D721Med (cell line): Measurements from ENCODE around the gene LGALS7B.

Experiments used
- DNase-seq: peaks from one replicate; pipeline ENCODE4 v3.0.0; 2011; ENCODE audit warnings: low spot score; ENCODE audit not compliant: insufficient read length
- FAIRE-seq: peaks from 2 replicates; lab custom pipeline; 2011; peaks lifted over from hg19 to GRCh38; lab: Jason Lieb, UNC
- TF ChIP-seq, protein P1 (sequence below): IDR thresholded peaks from 2 replicates; pipeline ENCODE4 v1.5.1; 2012; ENCODE audit warnings: mild to moderate bottlenecking, control low read depth; ENCODE audit not compliant: insufficient read depth; ENCODE audit errors: missing control alignments

LGALS7B gene

DNA sequence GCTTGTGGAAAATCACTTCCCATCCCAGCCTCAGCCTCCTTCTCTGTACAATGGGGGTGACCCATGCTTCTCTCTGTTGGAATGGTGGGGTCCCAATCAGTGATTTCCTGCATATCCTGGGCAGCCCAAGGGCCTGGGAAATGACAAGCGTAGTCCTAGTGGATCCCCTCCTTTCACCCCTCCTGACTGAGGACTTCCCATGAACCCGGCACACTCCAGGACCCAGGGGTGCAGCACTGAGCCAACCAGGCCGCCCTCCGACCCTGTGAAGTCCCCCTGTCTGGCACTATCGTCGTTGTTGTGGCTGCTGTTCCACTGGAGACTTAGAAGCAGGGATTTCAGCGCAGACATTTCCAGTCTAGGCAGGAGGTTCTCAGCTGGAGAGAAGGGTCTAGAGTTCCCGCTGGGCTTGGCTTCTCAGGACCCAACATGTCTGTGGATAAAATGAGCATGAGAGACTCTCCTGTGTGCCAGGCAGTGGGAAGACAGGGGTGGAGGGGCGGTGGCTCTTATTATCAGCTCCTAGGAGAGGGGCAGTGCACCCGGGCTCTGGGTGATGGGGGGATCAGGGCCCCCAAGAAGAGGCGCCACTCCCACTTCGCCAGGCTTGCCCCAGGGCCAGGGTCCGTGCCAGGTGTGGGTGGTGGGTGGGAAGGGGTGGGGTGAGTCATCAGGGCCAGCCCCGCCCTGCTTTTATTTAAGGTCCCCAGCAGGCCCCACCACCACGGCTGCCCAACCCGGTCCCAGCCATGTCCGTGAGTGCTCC is at the start of gene LGALS7B:
Gene LGALS7B (plus strand): TSS at position 723 of the 766 bp plus-strand sequence. CDS start 27 bp downstream, at position 750.
- FAIRE-seq (no peak), DNase-seq (no peak)
- TF ChIP-seq, protein P1, sequence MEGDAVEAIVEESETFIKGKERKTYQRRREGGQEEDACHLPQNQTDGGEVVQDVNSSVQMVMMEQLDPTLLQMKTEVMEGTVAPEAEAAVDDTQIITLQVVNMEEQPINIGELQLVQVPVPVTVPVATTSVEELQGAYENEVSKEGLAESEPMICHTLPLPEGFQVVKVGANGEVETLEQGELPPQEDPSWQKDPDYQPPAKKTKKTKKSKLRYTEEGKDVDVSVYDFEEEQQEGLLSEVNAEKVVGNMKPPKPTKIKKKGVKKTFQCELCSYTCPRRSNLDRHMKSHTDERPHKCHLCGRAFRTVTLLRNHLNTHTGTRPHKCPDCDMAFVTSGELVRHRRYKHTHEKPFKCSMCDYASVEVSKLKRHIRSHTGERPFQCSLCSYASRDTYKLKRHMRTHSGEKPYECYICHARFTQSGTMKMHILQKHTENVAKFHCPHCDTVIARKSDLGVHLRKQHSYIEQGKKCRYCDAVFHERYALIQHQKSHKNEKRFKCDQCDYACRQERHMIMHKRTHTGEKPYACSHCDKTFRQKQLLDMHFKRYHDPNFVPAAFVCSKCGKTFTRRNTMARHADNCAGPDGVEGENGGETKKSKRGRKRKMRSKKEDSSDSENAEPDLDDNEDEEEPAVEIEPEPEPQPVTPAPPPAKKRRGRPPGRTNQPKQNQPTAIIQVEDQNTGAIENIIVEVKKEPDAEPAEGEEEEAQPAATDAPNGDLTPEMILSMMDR = no peak

DNA sequence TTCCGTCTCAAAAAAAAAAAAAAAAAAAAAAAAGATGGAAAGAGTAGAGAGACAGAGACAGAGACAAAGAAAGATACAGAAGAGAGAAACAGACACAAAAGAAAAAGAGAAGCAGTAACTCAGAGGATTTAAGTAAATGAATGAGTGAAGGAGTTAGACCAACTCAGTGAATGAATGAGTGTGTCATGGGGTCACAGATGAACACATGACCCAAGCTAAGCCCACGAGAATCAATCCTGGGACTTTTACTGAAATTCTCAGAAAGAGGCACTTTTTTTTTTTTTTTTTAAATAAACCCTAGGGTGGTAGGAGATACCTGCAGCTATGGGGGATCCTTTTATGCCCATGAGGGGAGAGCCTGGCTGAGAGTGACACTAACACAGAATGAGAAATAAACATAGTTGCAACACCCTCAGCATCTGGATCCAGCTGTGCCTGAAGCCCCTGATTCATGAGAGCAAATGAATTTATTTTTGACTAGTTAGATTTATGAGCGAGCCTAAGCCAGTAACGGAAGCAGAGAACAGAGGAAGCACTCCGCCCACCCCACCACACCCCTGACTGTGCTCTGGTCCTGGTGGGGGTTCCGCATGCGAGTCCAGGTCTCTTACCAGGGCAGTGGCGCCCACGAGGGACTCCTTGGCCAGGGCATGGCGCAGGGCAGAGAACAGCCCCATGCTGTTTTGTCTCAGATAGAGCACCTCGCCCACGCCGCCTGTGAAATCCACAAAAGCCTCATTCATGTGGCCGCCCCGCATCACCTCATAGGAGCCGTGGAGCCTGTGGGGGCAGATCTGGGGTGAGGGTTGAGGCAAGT is 49.4 kb upstream of the LGALS7B start:
- FAIRE-seq = no peak
- DNase-seq = peak; percentile 1
- TF ChIP-seq, protein P1 = no peak

DNA sequence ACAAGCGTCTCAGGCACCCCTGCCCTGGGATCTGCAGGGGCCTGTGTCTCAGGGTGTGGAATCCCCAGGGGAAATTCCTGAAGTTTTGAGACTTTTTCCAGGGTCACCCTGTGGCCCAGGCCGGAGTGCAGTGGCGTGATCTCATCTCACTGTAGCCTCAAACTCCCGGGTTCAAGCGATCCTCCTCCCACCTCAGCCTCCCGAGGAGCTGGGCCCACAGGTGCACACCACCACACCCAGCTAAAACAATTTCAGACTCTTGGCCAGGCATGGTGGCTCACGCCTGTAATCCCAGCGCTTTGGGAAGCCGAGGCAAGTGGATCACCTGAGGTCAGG is 48.8 kb upstream of the LGALS7B start:
- TF ChIP-seq, protein P1 = no peak
- FAIRE-seq = no peak
- DNase-seq = peak; percentile 3

DNA sequence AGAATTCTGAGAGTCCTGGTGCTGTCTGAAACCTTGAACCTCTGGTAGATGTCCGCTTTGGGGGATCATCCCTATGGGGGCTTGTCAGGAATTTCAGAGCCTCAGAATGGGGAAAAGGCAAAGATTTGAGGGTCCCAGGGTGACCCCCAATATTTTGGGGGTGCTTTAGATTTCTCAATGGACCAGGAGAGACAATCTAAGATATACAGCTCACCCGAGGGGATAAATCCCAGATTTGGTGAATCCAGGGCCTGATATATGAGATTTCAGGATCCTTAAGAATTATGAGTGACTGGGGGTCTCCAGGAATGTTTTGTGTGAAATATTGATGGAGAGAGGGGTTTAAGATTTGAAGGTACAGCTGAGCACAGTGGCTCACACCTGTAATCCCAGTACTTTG is 48.1 kb upstream of the LGALS7B start:
- TF ChIP-seq, protein P1 = no peak
- no peak for FAIRE-seq
- DNase-seq = no peak

DNA sequence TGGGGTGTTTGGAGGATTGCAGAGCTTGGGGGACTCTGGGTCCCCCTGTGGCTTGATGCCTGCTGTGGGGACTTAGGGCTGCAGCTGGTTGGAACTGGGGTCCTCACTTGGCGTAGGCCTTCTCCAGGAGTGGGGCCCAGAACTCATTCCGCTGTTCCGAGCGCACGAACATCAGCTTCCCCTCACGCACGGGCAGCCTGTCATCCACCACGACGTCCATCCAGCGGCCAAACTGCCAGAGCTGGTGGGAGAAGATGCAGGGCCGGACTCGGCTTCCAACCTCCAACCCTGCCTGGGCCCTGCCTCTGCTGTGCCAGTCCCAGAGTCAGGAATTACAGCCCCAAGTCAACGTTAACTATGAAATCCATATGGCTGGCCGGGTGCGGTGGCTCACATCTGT is 47.3 kb upstream of the LGALS7B start:
- FAIRE-seq (no peak), DNase-seq (peak; percentile 7)
- TF ChIP-seq, protein P1 = no peak

DNA sequence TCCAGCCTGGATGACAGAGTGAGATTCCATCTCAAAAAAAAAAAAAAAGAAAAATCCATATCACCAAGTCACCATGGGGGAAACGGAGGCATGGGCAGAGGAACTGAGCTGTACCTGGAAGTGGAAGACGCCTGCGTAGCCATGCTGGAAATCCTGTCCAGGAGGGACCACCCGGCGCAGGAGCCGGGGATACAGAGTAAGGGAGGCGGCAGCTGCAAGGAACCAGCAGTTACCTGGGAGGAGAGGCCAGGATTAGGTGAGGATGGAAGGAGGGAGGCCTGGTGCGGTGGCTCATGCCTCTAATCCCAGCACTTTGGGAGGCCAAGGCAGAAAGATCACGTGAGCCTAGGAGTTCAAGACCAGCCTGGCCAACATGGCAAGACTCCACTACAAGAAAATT is 46.7 kb upstream of the LGALS7B start:
- peak; percentile 5 for DNase-seq
- FAIRE-seq = no peak
- TF ChIP-seq, protein P1 = no peak
